NOMO-1 (cell line): ENCODE results near the gene RASGRP2.

Experiments used
- DNase-seq, 2 experiments: peaks; one replicate each; lab custom pipeline; 2025; ENCODE audit not compliant: unreplicated experiment in 2 of 2; lab: John Stamatoyannopoulos, UW

The RASGRP2 gene

DNA sequence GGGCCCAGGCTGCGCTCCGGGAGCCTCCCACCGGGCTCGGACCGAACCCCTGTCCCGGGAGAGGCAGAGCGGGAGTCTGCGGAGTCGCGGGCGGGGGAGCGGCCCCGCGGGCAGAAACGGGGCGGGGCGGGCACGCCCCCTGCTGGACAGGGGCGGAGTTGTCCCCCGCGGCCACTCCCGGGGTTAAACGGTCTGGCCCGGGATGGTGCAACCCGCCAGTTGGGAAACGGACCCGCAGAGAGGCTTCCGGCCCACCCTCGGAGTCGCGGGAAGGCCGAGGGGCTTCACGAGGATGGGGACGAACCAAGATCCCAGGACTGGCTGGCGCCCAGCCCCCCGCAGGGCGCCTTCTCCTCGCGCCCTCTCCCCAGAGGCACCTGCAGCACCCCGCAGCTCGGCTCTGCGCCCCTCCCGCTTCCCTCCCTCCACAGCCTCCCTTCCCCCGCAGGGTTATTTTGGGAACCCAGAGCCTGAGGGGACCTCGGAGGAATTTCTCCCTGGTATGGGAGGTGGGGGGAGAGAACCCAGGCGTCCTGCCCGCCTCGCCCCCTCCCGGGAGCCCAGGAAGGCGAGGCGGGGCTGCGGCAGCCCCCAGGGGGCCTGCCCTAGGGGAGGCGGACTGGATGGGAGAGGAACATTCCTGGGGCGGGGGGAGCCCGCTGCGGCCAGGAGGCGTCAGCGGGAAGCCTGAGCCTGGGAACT is 902 bp downstream of the RASGRP2 start:
- peak; percentile 63 to 86 for DNase-seq

DNA sequence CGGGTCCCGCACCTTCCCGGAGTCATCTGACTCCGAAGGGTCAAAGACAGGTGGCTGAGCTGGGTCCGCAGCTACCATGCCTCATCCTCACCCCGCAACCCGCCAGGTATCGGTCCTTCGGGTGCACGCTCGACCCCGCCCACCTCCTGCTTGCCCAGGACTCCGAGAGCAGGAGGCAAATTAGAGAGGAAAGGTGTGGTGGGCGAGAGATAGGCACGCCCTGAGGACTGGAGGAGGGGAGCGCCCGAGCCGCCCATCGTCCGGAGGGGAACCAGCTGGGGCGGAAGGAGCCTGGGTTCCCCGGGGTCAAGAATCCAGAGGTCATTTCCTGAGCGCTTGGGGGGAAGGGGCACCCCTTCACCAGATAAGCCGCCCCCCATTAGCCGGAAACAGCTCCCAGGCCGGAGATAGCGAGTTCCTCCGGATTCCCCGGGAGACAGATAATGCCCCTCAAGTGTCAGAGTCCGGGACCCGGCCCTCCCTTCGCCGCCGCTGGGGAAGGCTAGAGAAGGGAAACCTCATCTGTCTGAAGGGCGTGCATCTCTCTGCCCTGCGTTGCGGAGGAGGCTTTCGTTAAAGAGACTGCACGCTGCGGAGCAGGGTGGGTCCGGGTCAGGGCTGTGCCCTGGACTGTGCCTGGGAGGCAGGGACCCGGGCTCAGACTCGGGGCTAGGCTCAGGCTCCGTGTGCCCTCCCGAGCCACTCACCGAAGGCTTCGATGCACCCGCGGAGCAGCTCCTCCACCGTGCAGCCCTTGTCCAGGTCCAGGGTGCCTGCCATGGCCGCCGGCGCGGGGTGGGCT is 1.7 kb downstream of the RASGRP2 start:
- peak; percentile 43 to 52 for DNase-seq

DNA sequence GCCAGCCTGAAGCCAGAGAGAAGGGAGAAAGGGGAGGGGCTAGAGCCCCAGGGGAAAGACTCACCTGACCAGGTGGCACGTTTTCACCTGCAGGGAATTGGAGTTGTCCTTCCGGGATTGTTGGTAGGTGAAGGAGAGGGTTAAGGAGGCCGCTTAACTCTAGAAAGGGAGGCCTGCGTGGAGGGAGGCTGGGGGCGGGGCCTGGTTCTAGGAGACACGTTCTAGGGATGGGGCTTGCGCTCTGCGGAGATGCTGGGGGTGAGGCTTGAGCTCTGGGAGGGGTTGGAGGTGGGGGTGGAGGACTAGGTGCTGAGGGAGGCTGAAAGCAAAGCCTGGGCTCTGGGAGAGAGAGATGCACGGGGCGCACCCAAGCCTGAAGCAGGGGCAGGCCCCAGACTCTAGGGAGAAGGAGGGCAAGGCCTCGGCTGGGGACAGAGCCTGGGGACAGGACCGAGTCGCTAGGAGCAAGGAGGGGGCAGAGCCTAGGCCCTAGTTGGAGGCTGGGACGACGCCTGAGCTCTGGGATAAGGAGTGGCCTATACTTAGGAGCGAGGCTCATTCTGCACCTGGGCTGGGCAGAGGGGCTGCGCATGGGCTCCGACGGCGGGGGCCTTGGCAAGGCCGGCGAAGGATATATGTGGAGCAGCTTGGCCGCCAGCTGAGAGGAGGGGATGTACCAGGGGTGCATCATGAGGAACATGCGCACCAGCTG is 2.4 kb downstream of the RASGRP2 start:
- DNase-seq = no peak

DNA sequence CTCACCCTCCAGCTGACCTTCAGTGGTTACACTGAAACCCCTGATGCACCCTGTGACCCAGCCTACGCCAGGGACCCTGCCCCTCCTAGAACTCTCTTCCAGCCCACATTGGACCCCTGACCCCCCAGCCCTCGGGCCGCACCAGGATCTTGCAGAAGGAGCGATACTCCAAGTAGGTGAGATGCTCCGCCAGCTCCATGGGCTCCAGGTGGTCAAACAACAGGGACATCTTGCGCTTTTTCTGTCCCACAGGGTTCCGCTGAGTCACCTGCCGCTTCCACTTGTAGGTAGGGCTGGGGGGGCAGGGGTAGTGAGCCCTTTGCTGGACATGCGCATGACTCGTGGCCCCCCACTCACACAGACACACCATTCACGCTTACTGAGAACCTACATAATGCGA is 4.1 kb downstream of the RASGRP2 start:
- no peak for DNase-seq

DNA sequence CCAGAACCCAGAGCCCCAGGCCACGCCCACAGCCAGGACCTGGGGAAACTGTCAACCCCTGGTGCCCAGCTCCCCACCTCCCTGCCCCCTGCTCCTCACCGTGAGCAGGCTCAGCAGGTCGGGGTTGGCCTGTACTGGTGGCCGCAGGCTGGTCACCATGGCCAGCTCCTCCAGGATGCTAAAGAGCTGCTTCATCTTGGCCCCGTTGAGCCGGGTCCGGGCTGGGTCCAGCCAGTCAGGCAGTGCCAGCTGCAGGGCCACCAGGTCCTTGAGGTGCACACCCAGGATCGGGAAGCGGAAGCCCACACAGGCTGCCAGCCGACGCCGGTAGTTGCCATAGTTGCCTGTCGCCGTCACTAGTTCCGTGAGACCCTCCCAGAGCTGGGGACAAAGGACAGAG is 7.3 kb downstream of the RASGRP2 start:
- no peak for DNase-seq

DNA sequence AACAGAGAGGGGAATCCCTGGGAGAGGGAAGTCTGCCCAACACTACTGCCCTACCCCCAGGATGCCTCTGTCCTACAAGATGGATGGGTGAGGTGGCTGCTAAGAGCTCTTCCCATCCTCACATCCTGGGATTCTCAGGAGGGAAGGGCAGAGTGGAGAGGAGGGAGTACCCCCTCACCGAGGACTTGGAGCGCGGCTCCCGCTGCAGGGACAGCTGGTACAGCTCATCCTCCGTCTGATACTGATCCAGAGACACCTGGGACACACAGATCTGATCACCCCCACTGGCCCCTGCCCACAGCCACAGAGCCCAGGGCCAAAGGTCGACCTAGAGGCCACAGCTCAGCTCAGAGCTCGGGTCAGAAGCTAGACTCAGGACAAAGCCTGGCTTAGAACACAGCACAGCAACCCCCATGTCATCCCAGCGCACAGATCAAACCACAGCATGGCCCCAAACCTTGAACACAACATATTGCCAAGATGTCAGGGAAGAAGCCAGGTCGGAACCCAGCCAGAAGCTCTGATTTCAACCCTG is 8.2 kb downstream of the RASGRP2 start:
- DNase-seq = no peak

DNA sequence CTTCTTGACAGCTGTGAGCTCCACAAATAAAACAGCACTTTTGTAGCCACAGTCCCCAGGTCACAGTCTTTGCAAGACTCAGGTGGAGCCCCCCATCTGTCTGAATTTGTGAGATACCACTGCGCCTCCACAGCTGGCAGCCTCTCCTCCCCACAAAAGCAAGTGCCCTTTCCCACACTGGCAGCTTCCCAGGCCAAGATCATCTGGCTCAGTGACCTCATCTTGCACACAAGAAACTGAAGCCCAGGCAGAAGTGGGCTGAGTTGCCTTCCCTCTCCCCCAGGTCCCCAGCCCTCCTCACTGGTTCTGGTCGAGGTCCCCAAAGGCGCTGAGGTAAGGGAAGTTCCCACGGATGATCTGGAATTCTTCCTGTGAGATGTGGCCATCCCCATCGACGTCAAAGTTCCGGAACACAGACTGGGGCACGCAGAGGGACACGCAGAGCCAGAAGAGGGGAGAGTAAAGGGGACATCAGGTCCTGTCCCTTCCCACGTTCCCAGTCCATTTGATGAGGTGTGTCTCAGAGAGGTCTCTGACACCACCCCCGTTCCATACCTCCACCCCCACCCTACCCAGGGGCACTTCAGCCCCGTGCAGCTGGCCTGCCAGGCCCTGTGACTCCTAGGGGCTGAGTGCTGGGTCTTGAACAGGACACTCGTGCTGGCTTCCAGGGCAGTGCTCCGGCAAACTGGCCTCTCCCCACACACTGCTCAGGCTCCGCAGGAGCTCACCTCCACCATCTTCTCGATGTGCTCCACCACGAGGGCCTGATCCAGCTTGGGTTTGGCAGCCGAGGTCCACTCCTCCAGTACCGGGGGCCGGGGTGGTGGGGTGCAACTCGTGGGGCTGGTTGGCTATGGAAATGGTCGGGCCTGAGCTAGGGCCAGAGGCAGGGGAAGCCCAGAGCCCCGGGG is 8.9 kb downstream of the RASGRP2 start:
- no peak for DNase-seq

DNA sequence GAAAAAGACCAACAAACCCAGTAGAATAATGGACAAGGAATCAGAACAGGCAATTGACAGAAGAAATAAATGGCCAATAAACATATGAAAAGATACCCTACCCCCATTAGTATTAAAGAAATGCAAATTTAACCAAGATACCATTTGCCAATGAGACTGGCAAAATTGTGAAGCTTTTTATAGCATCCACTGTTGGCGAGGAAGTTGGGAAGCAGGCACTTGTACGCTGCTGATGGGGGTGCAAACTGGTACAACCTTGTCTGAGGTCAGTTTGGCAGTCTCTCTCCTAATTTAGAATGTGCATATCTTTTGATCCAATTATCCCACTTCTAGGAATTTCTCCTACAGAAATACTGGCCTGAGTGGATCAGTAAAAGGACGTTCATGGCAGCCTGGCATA is 12.3 kb downstream of the RASGRP2 start:
- no peak for DNase-seq

DNA sequence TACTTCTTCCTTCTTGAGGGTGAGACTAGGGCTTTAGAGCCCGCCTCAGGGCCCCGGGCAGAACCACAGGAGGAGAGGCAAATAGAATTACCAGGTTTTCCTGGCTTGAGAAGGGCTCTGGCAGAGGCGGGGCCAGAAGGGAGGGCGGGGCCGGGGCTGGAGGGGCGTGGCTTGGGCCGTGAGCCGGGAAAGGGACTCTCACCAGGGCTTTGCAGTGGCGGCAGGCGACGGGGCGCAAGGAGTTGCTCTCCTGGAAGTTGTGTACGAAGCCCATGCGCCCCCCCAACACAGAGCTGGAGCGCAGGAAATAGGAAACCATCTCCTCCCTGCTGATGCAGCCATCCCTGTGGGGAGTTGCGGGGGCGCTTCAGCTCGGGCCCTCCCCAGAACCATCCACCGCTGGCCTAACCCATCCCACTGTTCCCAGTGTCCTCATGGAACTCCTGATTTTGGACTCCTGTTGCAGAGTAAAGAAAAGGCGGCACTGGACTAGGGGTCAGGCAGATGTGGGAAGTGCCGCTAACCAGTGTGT is 14.0 kb downstream of the RASGRP2 start:
- no peak for DNase-seq

DNA sequence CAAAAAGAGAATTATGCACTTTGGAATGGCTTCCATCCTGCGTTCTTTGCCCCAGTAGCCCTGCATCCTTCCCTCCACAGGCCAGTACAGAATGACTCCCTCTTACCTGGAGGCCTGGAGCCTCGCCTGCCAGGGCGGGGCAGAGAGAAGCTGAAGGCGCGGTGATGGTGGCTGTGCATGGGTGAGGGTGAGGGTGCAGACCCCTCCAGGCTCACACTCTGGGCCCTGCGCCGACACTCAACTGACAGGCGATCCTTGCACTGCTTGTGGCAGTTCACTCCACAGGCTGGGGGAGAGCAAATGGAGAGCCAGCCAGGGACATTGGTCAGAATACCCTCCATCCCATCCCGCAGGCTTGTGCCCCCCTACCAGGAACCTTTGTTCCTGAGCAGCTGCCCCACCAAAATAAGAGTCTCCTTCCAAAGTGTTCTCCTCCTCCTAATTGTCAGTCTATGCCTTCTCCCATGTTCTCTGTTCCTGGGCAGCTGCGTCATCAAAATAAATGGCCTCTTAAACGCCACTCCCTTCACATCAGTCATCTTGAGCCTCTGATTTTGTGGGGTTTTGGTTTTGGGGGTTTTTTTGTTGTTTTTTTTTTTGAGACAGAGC is 15.1 kb downstream of the RASGRP2 start:
- DNase-seq = no peak

DNA sequence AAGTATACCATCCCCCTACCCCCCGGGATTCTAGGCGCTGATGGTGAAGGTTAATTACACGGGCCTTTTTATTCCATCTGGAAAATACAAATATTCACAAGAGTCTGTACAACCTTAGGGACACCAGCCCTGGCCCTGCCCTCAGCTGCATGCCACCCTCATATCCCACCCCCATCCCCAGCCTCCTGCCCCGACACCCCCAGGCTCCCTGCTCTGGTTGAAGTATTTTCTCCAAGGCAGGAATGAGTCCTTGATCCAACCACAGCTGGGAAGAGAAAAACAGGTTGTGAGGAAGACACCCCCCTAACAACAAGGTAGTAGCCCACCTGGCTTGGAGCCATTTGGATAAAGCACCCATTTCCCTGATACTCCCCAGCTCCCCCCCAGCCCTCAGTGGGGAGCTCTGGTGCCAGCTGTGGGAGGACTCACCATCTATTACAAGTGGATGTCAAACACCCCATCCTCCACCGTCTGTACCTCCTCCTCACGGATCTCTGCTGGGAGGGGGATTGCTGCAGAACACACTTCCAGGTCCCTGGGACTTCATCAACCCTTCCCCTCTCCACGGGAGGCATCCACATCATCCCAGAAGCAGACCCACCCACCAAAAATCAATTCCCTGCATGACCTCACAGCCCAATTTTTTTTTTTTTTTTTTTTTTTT is 16.9 kb downstream of the RASGRP2 start:
- no peak for DNase-seq

DNA sequence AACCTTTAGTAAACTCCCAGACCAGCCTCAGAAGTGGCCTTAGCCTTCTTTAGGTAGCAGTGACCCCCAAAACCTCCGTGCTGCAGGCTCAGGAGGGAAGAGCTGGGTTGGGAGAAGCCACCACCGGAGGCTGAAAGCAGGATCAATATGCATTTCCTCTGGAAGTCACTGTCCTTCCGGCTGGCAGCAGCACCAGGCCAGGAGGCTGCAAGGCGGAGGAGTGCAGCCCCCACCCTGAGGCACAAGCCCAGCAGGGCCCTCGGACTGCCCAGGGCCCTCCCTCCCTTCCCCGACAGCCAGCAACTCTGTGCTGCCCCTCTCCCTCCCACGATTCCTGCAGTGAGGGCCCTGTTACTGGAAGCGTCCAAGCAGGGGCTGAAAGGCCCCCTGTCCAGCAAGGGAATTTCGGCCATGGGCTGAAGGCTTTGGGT is 17.7 kb downstream of the RASGRP2 start:
- DNase-seq = no peak

DNA sequence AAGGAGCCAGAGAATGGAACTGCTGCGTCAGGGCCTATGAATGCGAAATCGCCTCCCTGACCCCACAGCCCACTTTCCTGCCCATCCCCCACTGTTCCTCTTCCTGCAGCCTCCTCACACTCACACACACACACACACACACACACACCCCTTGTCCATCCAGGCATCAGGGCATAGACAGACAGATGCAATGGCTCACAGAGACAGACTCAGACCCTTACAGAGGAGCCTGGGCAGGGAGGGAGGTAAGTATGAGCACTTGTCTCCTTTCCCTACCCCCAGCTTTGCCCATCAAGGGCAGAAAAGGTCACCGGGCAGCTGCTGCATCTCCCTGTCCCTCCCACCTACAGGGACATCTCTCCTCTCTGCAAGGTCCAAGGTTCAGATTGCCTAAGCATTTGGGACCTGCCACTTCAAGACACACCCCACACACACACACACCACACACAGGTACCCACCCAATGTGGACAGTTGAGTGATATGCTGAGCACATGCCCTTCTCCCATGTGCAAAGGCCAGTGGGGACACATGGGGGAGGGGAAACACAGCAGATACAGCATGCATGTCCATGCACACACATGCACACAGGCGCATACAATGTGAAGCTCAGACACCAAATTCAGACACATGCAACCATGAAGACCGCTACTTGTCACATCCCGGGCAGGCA is 18.9 kb downstream of the RASGRP2 start:
- DNase-seq = no peak

DNA sequence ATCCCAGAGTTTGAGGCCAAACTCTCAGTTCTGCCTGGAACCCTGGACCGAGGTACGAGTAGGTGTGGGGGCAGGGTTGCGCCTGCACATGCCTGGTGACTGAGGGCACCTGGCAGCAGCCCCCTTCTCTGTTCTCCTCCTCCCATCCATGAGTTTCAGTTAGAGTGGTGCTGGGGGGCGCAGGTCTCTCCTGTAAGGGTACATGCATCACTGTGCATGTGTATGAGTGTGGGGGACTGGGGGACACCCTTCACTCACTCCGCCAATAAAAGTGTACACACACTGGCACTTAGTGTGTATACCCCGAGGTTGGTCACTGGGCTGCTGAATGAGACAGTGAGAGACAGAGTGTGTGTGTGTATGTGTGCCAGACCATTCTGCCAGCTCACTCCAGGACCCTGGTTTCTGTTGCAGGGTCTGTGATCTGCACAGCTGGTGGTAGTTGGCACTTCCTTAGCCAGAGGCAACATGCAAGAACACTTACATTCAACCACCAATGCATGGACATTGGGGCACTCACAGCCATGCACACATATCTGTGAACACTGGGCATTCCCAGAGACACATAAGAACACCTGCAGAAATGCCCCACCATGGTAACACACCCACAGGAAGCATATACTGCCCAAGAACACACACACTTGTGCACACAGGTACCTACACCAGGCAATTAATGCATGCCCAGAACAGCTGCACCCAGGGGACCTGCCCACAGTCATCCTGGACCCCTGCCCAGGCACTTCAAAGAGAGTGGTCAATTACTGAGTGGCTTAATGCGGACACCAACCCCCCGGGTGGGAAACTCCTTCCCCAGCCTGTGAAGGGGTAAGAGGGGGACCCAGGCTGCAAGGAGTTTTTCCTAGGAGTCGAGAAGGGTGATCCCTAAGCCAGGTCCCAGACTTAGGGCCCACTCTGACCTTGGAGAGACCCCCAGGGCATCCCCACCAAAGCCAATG is 19.8 kb downstream of the RASGRP2 start:
- no peak for DNase-seq

DNA sequence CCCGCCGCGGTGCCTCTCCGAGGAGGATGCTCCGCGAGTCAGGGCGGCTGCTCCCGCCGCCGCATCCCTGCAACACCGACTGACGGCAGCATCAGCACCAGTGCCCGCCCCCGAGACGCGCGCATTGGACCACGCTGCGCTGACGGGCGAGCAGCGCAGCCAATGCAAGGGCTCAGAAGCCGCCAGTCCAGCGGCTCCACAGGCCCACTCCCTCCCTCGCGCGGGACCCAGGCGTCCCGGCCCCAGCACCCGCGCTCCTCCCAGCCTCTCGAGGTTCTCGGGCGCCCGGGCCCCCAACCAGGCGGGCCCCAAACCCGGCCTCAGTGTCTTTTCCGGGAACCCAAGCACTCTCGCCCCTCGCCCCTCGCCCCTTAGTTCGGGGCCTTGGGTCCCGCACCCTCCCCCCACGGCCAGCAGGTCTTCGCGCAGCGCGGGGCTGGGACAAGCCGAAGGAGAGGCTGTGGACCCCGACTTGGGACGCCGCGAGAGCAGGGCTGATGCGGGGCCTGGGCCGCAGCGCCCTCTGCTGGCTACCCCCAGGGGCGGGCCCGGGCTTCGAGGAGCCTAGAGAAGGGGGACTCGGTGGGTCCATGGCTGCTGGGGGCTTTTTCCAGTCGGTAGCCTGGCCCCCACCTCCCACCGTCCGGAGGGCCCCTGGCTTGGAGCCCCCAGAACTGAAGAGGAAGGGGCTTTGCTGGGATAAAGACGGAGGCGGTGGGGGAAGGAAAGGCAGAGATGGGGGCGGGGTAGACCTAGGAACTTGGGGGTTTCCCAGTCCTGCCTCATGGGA is 20.6 kb downstream of the RASGRP2 start, which contains the start of gene NRXN2:
NRXN2 (minus strand) TSS at position 81 of the 790 bp plus-strand sequence. CDS start 9,498 bp downstream, outside the sequence.
- peak; percentile 54 to 63 for DNase-seq
